Femur (tissue), 1 donor: ENCODE results near the gene SRRM2.

ENCODE experiments used
- DNase-seq: peaks from one replicate; pipeline ENCODE4 v3.0.0-alpha.2; 2017

The SRRM2 gene

DNA sequence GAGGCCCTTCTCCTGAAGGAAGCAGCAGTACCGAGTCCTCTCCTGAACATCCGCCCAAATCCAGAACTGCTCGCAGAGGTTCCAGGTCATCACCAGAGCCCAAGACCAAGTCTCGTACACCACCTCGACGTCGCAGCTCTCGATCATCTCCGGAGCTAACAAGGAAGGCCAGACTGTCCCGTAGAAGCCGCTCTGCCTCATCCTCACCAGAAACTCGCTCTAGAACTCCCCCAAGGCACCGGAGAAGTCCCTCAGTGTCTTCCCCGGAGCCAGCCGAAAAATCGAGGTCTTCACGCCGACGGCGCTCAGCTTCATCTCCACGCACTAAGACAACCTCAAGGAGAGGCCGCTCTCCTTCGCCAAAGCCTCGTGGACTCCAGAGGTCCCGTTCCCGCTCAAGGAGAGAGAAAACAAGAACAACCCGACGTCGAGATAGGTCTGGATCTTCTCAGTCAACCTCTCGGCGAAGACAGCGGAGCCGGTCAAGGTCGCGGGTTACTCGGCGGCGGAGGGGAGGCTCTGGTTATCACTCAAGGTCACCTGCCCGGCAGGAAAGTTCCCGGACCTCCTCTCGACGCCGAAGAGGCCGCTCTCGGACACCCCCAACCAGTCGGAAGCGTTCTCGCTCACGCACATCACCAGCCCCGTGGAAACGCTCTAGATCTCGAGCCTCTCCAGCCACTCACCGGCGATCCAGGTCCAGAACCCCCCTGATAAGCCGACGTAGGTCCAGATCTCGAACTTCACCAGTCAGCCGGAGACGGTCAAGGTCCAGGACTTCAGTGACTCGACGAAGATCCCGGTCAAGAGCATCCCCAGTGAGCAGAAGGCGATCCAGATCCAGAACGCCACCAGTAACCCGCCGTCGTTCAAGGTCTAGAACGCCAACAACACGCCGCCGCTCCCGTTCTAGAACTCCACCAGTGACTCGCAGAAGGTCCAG is 13.3 kb downstream of the SRRM2 start:
- DNase-seq, result no peak

DNA sequence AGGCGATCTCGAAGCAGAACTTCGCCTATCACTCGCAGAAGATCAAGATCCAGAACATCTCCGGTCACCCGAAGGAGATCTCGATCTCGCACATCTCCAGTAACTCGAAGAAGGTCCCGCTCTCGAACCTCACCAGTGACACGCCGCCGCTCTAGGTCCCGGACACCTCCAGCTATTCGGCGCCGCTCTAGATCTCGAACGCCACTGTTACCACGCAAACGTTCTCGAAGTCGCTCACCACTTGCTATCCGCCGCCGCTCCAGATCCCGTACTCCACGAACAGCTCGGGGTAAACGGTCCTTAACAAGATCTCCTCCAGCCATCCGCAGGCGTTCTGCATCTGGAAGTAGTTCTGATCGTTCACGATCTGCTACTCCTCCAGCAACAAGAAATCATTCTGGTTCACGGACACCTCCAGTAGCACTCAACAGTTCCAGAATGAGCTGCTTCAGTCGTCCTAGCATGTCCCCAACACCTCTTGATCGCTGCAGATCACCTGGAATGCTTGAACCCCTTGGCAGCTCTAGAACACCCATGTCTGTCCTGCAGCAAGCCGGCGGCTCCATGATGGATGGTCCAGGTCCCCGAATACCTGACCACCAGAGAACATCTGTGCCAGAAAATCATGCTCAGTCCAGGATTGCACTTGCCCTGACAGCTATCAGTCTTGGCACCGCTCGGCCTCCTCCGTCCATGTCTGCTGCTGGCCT is 14.1 kb downstream of the SRRM2 start:
- no peak for DNase-seq

DNA sequence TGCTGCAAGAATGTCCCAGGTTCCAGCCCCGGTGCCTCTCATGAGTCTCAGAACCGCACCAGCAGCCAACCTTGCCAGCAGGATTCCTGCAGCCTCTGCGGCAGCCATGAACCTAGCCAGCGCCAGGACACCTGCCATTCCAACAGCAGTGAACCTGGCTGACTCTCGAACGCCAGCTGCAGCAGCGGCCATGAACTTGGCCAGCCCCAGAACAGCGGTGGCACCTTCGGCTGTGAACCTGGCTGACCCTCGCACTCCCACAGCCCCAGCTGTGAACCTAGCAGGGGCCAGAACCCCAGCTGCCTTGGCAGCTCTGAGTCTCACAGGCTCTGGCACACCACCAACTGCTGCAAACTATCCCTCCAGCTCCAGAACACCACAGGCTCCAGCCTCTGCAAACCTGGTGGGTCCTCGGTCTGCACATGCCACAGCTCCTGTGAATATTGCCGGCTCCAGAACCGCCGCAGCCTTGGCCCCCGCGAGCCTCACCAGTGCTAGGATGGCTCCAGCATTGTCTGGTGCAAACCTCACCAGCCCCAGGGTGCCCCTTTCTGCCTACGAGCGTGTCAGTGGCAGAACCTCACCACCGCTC is 14.8 kb downstream of the SRRM2 start:
- DNase-seq, result no peak

DNA sequence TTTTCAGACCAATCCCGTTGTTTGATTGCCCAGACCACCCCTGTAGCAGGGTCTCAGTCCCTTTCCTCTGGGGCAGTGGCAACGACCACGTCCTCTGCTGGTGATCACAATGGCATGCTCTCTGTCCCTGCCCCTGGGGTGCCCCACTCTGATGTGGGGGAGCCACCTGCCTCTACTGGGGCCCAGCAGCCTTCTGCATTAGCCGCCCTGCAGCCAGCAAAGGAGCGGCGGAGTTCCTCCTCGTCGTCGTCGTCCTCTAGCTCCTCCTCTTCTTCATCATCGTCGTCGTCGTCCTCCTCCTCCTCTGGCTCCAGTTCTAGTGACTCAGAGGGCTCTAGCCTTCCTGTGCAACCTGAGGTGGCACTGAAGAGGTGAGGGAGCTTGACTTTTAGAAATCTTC is 15.5 kb downstream of the SRRM2 start:
- no peak for DNase-seq

DNA sequence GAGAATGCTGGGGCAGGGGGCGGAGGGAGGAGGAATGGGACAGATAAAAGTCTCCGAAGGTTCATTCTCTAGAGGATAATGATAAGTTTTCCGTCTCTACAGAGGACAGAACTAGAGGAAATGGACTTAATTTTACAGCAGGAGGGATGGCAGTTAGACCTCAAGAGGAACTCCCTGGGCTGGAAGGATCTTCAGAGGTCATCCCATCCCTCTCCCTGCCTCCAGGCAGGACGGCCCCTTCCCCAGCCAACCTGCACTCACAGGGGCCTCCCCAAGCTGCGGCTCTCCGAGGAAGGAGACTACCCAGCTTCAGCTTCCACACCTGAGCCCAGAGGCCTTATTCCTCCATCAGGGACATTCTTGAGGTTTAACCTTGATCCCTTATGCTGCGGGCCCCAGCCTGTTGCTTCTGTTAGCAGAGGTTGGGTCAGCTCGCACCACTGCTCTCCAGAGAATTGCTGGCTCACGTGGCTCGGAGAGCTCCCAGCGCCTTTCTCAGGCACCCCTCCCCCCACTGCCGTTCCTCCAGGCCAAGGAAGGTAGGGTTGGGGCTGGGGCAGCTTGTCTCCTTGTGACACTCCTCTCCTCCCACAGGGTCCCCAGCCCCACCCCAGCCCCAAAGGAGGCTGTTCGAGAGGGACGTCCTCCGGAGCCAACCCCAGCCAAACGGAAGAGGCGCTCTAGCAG is 16.1 kb downstream of the SRRM2 start:
- DNase-seq, result no peak

DNA sequence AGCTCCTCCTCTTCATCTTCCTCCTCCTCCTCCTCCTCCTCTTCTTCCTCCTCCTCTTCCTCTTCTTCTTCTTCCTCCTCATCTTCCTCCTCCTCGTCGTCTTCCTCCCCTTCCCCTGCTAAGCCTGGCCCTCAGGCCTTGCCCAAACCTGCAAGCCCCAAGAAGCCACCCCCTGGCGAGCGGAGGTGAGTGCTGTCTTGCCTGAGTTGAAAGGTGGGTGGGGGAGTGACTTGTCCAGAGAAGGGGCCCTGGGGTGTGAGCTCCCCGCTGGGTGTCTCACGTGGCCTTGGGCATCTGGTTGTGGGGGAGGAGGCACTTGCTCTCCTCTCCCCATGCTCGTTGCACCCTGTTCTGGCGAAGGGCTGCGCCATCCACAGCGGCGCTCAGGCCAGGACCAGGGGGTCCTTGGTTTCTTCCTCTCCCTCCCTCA is 16.7 kb downstream of the SRRM2 start:
- no peak for DNase-seq

DNA sequence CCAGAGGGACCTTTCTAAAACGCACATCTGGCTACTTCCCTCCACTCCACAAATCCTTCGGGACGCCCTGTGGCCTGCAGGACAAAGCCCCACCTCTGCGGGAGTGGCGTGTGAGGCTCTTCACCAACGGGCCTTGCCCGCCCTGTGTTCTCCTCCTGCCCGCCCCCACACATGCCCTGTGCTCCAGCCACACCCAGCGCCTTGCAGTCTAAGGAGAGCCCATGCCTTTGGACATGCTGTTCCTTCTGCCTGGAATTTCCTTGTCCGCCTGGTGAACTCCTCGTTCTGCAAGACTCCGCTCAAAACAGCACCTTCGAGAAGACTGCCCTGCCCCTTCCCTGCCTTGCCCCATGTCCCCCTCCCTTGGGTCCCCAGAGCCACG is 17.2 kb downstream of the SRRM2 start:
- DNase-seq, result no peak

DNA sequence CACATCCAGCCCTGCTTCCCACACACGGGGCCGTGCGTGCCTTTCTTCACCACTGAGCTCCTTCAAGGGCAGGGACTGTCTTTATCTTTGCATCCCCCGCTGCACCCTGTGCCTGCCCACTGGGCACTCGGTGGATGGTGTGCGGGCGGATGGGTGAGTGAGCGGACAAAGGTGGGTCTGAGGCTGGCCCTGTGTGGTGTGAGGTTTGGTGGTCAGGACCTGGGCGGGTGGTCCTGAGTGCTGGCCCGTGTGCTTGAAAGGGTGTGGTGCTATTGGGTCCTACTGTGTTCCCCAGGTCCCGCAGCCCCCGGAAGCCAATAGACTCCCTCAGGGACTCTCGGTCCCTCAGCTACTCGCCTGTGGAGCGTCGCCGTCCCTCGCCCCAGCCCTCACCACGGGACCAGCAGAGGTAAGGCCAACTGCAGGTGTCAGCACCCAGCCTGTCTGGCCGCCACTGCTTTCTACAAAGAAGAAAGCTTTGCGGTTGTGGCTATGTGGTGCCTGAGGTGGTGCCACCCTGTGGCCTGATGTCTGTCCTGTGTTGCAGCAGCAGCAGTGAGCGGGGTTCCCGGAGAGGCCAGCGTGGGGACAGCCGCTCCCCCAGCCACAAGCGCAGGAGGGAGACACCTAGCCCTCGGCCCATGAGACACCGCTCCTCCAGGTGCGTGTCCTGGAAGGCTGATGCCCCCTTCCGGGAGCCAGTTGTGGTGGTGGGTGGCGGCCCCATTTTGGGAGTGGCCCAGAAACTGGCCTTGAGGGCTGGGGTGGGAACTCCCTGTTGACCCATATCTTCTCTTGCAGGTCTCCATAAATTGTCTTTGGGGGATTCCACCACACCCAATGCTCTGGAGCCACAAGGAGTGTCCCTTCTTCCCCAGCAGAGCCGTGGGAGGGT is 17.9 kb downstream of the SRRM2 start:
- DNase-seq, result no peak

DNA sequence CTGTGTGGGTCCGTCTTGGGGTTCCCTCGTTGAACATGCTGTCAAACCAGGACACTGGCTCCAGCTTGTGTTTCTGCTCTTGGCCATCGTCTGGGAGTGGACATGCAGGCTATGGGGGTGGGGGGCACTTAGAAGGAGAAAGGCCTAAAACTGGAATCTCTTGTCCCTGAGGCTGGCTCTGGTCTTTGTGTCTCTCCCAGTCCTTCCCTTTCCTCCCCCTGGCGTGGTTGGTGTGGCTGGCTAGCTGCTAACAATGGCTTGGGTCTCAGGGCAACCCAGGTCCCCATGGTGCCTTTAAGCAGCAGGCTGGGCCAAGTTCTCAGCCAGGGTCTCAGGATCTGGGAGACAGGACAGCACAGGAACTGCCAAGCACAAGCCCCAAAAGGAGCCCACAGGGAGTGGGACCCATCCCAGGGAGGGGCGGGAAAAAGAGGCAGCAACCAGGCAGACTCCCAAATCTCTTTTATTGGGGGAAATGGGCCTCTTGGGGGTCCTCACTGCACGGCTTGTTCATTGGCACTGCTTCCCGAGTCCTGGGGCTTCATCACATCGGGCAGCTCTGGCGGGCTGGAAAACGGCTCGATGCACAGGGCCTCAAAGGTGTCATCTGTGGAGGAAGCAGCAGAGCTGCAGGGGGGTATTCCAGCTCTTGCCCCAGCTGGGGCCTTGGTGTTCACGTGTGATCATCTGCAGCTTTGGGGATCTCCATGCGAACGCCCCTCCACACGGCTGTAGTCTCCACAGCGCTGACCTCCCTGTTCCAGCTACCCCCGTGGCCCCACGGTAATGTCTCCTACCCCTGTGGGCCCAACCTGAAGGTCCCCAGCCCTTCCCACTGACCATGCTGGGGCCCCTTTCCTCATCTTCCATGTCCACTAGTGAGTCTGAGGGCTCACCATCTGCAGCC is 19.3 kb downstream of the SRRM2 start:
- no peak for DNase-seq

DNA sequence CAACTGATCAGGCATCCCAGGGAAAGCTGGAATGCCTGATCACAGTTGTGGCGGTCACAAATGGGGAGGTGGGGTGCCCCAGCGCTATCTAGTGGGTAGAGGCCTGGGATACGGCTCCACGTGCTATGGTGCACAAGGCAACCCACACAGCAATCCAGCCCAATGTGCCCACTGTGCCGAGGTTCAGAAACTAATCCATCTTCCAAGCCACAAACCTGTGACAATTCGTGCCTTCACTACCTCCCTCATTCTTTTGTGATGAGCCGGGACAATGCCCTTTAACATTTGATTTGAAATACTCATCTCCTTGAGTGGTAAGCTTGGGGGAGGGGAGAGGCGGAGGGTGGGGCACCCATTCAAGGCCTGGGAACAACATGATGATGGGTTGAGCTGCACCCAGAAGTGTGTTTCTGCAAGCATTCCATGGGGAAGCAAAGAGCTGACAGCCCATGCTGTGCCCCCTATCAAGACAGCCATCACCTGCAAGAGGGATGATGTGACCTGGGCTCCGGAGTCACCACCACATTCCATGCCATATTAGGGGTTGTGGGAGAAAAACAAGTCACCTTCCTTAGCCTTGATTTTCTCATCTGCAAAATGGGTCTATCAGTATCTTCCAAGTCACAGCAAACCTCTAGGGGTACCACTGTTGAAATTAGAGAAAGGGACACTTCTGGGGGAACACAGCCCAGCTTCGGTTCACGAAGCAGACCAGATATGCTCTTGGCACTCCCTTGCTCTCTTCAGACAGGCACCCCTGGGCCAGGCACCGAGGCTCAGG is 20.9 kb downstream of the SRRM2 start:
- DNase-seq, result no peak

DNA sequence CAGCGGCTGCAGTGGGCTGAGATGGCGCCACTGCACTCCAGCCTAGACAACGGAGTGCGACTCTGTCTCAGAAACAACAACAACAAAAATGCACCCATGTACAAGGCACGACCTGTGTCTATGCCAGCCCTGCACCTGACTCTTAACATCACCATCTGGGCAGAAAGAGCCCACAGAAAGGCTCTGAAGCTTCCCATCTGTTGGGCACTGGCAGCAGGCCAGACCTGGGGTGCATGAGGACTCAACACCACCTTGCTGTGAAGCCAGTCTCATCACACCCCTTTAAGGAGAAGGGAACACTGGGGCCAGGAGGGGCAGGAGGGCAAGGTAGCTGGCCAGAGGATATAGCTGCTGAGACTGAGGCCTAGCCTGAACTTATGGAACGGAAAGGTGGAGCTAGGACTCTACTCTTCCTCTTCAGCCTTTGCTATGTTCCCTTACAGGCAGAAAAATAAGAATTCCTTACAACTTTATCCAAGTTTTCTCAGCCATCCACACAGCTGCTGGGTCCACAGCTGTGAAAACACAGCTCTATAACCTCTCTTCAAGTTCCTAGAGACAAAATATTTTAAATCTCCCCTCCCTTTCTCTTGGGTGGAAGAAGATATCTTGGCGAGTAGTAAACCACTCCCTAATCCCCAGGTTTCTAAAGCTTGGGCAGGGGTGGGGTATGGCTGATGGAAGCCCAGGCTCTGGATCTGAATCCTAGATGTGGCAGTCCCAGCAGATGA is 21.9 kb downstream of the SRRM2 start:
- DNase-seq, result no peak

DNA sequence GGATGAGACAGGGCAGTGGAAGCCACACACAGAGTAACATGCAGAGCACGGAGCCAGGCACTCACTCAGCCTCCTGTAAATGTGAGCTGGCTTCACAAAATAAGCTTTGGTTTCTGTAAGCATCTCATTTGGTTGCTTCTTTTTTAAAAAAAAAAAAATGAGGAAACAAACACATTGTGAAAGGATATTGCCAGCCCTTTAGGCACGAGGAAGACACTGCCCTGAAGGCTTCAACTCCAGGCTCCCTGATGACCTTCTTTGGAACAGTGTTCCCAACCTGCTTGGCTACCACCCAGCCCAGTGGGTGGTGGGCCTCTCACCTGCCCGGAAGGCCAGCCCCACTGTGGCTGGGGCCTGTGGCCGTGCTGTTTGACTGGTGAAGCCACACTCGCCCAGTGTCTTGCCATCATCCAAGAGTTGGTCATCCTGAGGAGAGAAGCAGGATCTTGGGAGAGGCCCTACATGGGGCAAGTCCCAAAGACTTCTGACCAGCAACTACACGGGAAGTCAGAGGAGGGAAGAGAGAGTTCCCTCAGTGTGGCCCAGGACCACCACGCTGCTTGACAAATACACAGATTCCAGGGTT is 22.8 kb downstream of the SRRM2 start:
- DNase-seq, result no peak

DNA sequence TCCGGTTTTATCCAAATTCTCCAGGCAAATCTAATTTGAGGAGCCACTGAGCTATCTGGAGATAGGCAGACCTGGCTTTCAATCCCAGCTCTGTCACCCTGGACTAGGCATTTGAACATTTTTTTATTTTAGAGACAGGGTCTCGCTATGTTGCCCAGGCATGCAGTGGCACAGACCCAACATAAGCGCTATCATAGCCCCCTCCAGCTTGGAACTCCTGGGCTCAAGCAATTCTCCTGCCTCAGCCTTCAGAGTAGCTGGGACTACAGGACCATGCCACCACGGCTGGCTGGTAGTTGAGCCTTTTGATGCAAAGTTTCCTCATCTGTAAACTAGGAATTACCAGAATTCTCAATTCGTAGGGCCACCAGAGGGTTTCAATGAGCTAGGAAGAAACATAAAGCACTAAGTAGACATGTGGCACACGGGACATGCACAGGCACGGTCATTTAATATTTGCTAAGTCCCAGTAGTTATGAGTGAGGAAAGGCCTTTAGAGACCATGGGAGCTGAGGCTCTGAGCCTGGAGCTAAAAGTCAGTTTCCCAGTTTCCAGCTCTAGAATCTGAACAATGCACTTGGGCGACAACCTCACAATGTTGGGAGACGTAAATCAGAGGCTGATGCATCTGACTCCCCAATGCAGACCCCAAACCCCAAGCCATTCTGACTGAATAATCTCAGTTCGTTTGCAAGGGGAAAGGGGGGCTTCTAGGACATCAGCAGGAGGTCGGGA is 23.5 kb downstream of the SRRM2 start:
- no peak for DNase-seq

DNA sequence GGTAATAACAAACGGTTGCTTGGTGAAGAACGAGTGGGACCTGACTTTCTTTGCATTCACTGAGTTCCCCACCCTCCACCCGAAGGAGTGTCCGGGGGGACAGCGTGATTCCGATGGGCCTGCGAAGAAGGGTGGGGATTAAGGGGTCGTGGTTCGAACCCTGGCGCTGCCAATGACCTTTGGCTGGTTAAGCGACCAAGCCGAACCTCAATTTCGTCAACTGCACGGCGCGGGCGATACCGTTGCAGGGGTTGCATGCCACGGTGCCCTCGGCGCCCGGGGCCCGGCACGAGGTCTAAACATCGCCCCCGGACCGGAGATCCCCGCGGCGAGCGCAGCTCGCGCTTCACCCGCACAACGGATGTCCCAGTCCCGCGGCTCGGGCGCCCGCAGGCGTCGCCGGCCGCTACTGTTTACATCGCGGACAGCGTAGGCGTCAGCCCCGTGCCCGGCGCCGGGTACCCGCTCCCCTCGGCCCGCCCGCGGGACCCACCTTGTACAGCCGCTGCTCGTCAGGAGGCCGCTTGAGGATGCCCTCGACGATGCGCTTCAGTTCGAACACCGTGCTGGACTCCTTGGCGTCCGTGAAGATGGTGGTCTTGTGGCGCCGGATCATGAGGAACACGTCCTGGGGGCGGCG is 24.2 kb downstream of the SRRM2 start:
- DNase-seq, result no peak

DNA sequence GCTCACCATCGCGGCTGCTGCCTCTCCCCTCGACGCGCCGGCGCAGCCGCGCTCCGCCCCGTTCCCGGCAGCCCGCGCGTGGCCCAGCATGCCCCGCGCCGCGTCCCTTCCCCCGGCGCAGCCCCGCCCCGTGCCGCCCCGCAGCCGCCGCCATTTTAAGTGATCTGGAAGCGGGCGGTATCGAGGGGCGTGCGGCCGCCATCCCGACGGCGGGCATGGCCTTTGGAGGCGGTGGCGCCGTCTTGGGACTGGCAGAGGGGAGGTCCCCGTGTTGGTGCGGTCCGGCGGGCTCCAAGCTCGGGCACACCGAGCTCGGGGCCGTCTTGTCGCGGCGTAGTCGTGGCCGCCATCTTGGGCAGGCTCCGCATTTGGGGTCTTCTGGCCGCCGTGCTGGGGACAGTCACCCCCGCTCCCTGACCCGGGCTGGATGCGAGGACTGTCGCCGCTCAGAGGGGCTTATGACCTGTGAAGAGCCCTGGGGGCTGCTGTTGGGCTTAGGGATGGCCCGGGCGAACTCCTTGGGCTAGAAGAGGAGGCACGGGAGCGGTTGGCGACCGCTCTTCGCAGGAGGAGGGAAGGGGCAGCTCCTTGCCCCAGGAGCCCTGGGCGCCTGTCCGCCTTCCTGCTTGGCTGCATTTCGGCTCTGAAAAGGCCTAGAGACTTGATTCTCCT is 24.9 kb downstream of the SRRM2 start, which contains the start of gene ELOB:
ELOB (minus strand) TSS at position 50 of the 672 bp plus-strand sequence; CDS start at position 9, 41 bp downstream.
- DNase-seq, result peak; percentile 94

DNA sequence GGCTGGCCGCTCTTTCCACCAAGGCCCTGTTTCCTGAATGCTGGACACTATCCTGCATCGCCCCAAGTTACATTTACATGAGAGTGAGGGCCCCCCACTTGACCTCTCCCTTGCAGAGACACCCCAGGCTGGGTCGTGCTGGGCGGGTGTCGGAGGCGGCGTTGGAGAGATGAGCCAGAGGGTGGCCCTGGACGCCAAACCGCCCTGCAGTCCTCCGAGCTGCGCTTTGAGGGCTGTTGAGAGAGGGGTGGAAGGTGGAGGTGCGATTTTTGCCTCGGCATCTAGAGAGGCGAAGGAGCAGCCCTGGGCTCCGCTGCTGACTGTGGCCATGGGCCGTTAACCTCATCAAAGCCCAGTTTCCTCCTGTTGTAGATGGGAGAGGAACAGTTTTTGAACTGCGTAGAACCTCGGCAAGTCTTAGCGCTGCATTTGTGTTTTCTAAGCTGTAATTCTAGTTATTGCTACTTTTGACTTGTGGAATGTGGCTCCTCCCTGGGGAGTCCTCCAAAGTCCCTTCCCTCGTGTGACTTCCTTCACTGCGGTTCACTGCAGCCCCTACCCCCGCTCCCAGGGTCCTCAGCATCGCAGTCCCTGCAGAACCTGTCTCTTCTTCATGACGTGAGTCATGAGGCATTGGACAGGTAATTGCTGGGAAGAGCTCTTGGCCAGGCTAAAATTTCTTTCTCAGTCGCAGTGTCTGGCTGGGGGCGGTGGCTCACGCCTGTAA is 25.6 kb downstream of the SRRM2 start:
- no peak for DNase-seq

DNA sequence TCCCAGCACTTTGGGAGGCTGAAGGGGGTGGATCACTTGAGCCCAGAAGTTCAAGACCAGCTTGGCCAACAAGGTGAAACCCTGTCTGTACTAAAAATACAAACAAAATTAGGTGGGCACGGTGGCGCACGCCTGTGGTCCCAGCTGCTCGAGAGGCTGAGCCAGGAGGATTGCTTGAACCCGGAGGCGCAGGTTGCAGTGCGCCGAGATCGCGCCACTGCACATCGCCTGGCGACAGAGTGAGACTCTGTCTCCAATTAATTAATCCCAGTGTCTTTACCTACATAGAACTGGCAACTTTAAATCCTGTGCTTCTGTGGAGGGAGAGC is 26.2 kb downstream of the SRRM2 start:
- no peak for DNase-seq
